HG03060 (cell line): Measurements from ENCODE around the gene PRELID3B.
"Not testable (repeated sequence)": the region's sequence is repeated elsewhere in the genome, so short reads cannot be mapped to it uniquely, and the experiment has no call there.

Source experiments
- ATAC-seq: cut with Tn5 transposase; IDR thresholded peaks from one replicate; pipeline ENCODE4 v1.9.1; 2021; ENCODE audit warnings: low read depth, moderate number of reproducible peaks; ENCODE audit not compliant: unreplicated experiment

The PRELID3B gene

DNA sequence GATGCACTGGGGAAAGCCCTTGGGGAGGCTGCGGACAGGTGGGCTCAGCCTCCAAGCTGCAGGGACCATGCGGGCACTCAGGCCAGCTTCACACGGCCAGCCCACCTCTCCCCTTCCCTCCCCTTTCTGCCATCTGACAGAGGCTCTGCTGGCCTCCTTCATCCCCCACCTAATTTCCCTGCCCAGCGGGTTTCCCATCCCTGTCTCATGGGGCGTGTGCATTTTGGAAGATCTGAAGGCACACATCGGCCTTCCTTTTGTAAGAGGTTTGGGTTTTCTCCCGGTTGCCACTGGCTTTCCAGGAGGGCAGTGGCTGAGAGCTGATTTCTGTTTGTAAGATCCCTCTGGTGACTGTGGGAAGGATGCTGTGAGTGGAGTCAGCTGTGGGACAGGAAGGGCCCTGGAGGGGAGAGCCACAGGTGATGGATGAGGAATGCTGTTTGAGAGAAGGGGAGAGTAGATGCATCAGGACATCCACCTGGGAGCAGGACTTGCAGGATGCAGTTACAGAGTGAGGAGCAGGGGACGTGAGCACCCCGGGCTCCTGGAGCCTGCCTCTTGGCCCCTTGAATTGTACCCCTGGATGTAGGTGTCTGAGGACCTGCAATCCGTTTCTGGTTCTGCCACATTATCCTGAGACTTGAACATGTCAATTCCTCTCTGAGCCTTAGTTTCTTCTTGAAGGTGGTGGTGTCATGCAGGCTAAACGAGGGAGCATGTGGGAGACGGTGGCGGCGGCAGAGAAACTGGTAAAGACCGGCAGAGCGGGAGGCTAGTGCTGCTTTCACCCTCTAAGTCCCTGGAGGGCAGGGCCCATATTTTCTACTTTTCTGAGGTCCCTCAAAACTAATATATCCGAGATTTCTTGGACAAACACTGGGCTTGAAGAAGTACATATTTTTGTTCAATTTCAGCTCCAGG is 29.3 kb downstream of the PRELID3B start:
- no peak for ATAC-seq

GRCh38 chr20:59011874-59012157 is 30.8 kb downstream of the PRELID3B start:
- not testable (repeated sequence) for ATAC-seq

- ATAC-seq = no peak
Measured at GRCh38 chr20:59010995-59011873, 31.4 kb downstream of the PRELID3B start.

- no peak for ATAC-seq
Measured at GRCh38 chr20:59010321-59010994, 32.1 kb downstream of the PRELID3B start.

DNA sequence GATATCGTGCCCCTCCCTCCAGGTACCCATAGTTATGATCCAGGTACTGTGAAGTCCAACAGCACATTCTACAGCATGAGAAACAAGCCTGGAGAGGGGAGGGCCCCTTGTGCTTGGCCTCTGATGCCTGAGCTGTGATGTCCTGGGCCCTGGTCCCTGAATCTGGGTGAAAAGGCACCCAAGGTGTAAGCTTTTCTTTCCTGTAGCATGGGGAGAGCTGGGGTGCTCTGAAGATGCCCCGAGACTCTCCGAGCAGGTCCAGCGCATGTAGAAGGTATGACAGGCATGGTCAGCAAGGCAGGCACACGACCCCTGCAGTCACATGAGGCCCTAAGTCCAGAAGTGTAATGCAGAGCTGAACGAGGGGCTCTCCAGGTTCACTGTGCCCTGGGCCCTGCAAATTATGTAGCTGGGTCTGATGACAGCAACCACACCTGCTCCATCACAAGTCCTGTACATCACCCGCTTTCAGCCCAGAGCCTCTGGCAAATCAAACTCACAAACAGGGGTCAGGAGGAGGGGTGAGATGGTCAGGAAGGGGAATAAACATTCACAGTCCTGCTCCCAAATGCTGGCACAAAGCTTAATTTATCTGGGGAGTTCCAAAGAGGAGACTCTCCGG is 33.8 kb downstream of the PRELID3B start:
- no peak for ATAC-seq

- no peak for ATAC-seq
Measured at GRCh38 chr20:59007665-59008511, 34.7 kb downstream of the PRELID3B start.

GRCh38 chr20:59006864-59007664 is 35.5 kb downstream of the PRELID3B start, which contains the start of gene CTSZ:
CTSZ (minus strand) TSS chr20:59007254; CDS start chr20:59007128, 126 bp downstream.
- ATAC-seq = no peak

GRCh38 chr20:59006167-59006863 is 36.3 kb downstream of the PRELID3B start:
- ATAC-seq = no peak

- ATAC-seq = no peak
Measured at GRCh38 chr20:59005523-59006166, 36.9 kb downstream of the PRELID3B start.

- ATAC-seq = peak; percentile 55
Measured at GRCh38 chr20:59004763-59005522, 37.6 kb downstream of the PRELID3B start.

GRCh38 chr20:59004493-59004762 is 38.2 kb downstream of the PRELID3B start:
- ATAC-seq = no peak

- no peak for ATAC-seq
Measured at GRCh38 chr20:59003836-59004492, 38.6 kb downstream of the PRELID3B start.

DNA sequence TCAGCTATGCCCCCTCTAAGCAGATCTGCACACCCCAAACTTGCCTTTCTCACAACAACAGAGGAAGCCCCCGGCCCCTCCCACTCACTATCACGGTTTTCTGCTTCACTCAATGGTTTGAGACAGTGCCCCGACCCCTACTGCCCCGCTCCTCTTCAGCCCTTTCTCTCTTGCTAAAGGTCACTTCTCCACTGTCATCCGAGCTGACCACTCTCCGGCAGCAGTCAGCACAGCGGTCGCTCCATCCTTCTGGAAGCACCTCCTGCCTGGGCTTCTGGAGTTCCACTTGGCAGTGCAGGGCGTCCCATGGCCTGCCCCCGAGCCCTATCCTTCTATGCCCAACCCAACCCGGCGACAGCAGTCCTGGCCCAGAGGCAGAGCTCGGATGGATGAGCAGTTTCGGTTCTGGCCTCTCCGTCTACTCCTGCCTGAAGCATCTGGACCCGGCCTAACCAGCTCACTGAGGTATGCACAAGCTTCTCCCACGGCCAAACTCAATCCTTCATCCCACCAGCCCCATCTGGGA is 39.6 kb downstream of the PRELID3B start:
- ATAC-seq = no peak

- ATAC-seq = no peak
Measured at GRCh38 chr20:59002388-59002787, 40.2 kb downstream of the PRELID3B start.

DNA sequence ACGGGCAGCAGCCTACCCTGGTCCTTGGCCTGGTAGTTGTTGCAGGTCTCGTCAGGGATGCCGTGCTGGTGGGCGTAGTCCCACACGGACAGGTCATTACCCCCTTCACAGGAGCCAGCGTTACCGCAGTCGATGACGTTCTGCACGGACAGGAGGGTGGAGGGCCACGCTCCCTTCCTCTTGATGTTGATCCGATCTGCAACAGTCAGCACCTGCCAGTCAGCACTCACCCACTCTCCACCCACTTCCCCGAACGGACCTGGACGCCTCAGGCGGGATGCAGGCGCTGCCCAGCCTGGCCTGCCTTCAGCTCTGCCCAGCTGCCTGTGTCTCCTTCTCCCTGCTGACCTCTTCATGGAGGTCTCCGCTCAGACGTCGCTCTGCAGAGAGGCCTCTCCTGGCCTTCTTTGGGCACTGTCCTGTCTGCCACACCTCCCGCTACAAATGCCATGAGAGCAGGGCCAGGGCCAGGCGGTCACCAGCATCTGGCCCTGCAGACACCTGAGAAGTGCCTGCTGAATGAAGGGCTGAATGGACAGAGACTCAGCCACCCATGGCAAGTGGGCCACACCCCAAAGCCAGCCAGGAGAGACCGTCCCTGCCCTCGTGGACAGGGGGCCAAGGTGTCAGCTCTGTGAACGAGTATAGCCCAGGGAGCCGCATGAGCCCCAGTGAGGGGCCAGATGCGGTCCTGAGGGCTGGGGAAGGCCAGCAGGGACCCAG is 41.0 kb downstream of the PRELID3B start:
- no peak for ATAC-seq

GRCh38 chr20:59001068-59001448 is 41.5 kb downstream of the PRELID3B start:
- ATAC-seq = no peak
